OCI-LY1 (cell line): ENCODE measurements around the gene EDEM3.
A peak's percentile ranks its signal among the peaks of the same experiment; 100 is the strongest.

Experiments used
- H2AFZ ChIP-seq: fragments of 200-600 bp; sonication (generic), shearing (Covaris generic); 2 replicates; pipeline ENCODE4 v1.6.0; 2014; ENCODE audit warnings: antibody characterized with exemption, mild to moderate bottlenecking, low read length
- H3F3A ChIP-seq: fragments of 200-600 bp; sonication (generic), shearing (Covaris generic); 2 replicates; pipeline ENCODE4 v1.6.0; 2014; ENCODE audit warnings: mild to moderate bottlenecking, antibody characterized with exemption, low read length, moderate library complexity; ENCODE audit not compliant: insufficient read depth
- H3K27ac ChIP-seq: fragments of 200-600 bp; sonication (generic); 2 replicates; pipeline ENCODE4 v1.5.1; 2014; ENCODE audit warnings: low read length, mixed run types, mild to moderate bottlenecking, low read depth; ENCODE audit not compliant: poor library complexity, severe bottlenecking
- H3K27me3 ChIP-seq: fragments of 200-600 bp; sonication (generic); 2 replicates; pipeline ENCODE4 v1.6.0; 2014; ENCODE audit warnings: antibody characterized with exemption, mild to moderate bottlenecking, low read length, moderate library complexity; ENCODE audit not compliant: insufficient read depth
- H3K36me3 ChIP-seq: fragments of 200-600 bp; sonication (generic); 2 replicates; pipeline ENCODE4 v1.6.1; 2014; ENCODE audit warnings: mild to moderate bottlenecking, antibody characterized with exemption, low read length, moderate library complexity, mixed read lengths; ENCODE audit not compliant: insufficient read depth
- H3K4me1 ChIP-seq: fragments of 200-600 bp; sonication (generic); 2 replicates; pipeline ENCODE4 v1.5.1; 2014; ENCODE audit warnings: mild to moderate bottlenecking, low read length, moderate library complexity; ENCODE audit not compliant: insufficient read depth, severe bottlenecking
- H3K4me2 ChIP-seq: fragments of 200-600 bp; sonication (generic), shearing (Covaris generic); 2 replicates; pipeline ENCODE4 v1.6.1; 2014; ENCODE audit warnings: low read length
- H3K4me3 ChIP-seq: fragments of 200-600 bp; sonication (generic); 2 replicates; pipeline ENCODE4 v1.5.1; 2014; ENCODE audit warnings: low read length, low read depth, mild to moderate bottlenecking, mixed read lengths; ENCODE audit not compliant: poor library complexity, severe bottlenecking
- H3K79me2 ChIP-seq: fragments of 200-600 bp; shearing (Covaris generic); 2 replicates; pipeline ENCODE4 v1.6.1; 2016; ENCODE audit warnings: mixed run types, low read length, mixed read lengths; ENCODE audit not compliant: insufficient read depth
- H3K9ac ChIP-seq: fragments of 200-600 bp; sonication (generic), shearing (Covaris generic); 2 replicates; pipeline ENCODE4 v1.6.1; 2014; ENCODE audit warnings: mild to moderate bottlenecking, low read length, mixed read lengths
- H3K9me2 ChIP-seq: fragments of 200-600 bp; sonication (generic), shearing (Covaris generic); 2 replicates; pipeline ENCODE4 v1.6.1; 2014; ENCODE audit warnings: low read depth, mild to moderate bottlenecking, low read length, mixed read lengths
- H3K9me3 ChIP-seq: fragments of 200-600 bp; shearing (Covaris generic); 2 replicates; pipeline ENCODE4 v1.6.1; 2014; ENCODE audit warnings: low read length, mixed read lengths
- H4K20me1 ChIP-seq: fragments of 200-600 bp; sonication (generic), shearing (Covaris generic); 2 replicates; pipeline ENCODE4 v1.6.0; 2016; ENCODE audit warnings: mild to moderate bottlenecking, low read length; ENCODE audit not compliant: insufficient read depth
- EZH2 ChIP-seq: fragments of 200-600 bp; sonication (generic), shearing (Covaris generic); IDR thresholded peaks from 2 replicates; pipeline ENCODE4 v1.8.0; 2017; ENCODE audit warnings: borderline replicate concordance, mixed run types, mild to moderate bottlenecking, antibody characterized with exemption, low read length, moderate library complexity, mixed read lengths
- TF ChIP-seq, protein P1 (sequence below): fragments of 200-600 bp; sonication (generic), shearing (Covaris generic); IDR thresholded peaks from 2 replicates; pipeline ENCODE4 v1.5.1; 2017; ENCODE audit warnings: mild to moderate bottlenecking, antibody characterized with exemption, low read length, moderate library complexity, mixed read lengths

The EDEM3 gene

DNA sequence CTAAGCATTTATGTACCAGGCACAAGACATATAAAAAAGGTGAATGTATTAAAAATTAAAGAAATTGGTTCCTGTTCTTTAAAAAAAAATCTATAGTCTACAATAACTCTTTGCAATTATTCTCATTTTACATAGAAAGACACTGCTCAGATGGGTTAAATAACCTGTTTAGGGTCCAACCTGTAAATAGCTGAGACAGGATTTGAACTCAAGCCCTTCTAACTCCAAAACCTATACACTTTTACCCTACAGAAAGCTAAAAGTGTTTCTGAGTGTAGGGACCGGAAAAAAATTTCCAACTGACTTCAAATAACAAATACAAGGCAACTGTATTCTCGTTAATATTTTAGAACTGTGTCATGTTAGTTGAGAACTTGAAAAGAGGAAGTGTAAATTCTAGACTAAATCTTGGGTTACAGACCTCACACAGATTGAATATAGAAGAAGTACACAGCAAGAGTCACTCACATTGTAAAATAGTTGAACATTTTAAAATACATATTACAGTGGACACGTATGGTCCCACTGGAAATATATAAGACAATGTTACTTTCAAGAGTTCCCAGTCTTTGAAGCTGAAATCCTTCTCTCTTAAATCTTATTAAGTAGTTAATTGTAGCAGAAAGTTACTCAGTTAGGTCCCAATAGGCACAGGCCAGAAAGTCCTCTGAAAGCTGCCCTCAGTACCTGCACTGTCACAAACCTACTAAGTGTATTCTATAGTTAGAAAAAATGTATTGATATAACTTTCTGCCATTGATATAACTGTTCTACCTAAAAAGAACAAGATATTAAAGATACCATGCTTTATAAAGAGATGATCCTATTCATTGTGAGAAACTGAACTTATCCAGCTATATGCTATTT lies 7.3 kb downstream of the EDEM3 start:
- Histone ChIP-seq H3K4me1 (peaks cover 30% of the 10 kb centered on the region), H3K9me2 (no peaks in the 10 kb centered on the region), H3K4me2 (no peak overlapping the region), H3K9me3 (no peaks in the 10 kb centered on the region), H3K27me3 (no peaks in the 10 kb centered on the region), H3K9ac (no peak overlapping the region), H3K79me2 (peaks cover 8% of the 10 kb centered on the region; the same call in 1 of the 2 replicates), H3K4me3 (no peak overlapping the region), H4K20me1 (no peaks in the 10 kb centered on the region), H3K36me3 (peaks cover 18% of the 10 kb centered on the region; the same call in 1 of the 2 replicates), H3K27ac (peak overlapping the region; percentile 67), H3F3A (no peaks in the 10 kb centered on the region), H2AFZ (no peak overlapping the region)
- no peak for TF ChIP-seq EZH2
- TF ChIP-seq, protein P1, sequence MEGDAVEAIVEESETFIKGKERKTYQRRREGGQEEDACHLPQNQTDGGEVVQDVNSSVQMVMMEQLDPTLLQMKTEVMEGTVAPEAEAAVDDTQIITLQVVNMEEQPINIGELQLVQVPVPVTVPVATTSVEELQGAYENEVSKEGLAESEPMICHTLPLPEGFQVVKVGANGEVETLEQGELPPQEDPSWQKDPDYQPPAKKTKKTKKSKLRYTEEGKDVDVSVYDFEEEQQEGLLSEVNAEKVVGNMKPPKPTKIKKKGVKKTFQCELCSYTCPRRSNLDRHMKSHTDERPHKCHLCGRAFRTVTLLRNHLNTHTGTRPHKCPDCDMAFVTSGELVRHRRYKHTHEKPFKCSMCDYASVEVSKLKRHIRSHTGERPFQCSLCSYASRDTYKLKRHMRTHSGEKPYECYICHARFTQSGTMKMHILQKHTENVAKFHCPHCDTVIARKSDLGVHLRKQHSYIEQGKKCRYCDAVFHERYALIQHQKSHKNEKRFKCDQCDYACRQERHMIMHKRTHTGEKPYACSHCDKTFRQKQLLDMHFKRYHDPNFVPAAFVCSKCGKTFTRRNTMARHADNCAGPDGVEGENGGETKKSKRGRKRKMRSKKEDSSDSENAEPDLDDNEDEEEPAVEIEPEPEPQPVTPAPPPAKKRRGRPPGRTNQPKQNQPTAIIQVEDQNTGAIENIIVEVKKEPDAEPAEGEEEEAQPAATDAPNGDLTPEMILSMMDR: no peak

DNA sequence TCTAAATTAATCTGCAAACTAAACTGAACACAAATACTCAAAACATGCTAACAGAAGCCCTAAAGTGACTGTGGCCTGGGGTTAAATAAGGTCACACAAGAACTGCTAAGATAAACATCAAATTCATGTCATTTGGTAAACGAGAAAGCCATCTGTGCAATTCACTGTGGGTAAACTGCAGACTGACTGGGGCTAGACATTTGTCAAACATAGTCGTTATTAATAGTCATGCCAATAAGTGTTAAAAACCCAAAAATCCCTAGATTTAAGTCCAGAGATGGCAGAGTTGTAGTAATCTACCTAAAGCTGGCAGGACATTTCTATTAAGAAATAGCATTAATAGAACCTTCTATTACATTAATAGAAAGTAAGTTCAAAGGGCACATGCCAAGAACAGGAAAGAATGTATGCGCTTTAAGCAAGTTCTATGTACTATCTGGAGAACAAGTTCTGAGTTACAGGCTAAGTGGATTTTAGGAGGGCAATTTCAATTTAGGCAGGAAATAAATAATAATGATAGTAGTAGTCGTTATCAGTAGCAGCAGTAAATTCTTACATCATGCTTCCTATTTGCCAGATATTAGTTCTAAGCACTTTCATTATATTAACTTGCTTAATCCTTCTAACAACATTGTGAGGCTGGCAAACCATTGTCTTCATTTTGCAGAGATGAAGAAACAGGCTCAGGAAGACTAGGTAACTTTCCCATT lies 8.6 kb downstream of the EDEM3 start:
- Histone ChIP-seq H3K27ac (no peak overlapping the region), H3K9me2 (no peaks in the 10 kb centered on the region), H2AFZ (no peak overlapping the region), H3K4me3 (no peak overlapping the region), H3F3A (no peaks in the 10 kb centered on the region), H3K27me3 (no peaks in the 10 kb centered on the region), H4K20me1 (no peaks in the 10 kb centered on the region), H3K79me2 (0 out of 2 replicates have a peak, but pooled peaks cover 5% of the 10 kb centered on the region), H3K9me3 (no peaks in the 10 kb centered on the region), H3K9ac (no peak overlapping the region), H3K36me3 (peaks cover 22% of the 10 kb centered on the region; the same call in 1 of the 2 replicates), H3K4me2 (no peak overlapping the region), H3K4me1 (peaks cover 28% of the 10 kb centered on the region)
- TF ChIP-seq, protein P1: no peak
- TF ChIP-seq EZH2: no peak

DNA sequence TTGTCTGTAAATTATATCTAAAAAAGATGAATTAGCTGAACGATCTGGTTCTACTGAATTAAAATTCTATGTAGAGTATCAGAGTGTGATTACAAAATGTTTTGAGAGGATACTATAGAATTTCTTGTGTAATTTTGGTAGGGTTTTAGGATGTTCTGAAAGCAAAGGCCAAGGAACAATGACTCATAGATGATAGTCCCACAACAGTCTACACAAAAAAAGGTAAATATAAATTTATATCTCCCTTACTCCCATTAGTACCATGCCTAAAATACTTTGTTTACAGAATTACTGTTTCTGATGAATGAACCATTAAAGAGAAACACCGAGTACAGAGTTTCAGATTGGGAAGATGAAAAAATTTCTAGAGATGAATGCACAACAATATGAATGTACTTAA lies 9.5 kb downstream of the EDEM3 start:
- Histone ChIP-seq H3K9ac (no peak overlapping the region), H2AFZ (no peak overlapping the region), H3K9me3 (no peaks in the 10 kb centered on the region), H3K27me3 (no peaks in the 10 kb centered on the region), H3K4me1 (peaks cover 28% of the 10 kb centered on the region), H3F3A (no peaks in the 10 kb centered on the region), H3K27ac (no peak overlapping the region), H3K4me3 (no peak overlapping the region), H3K9me2 (no peaks in the 10 kb centered on the region), H3K79me2 (0 out of 2 replicates have a peak, but pooled peaks cover 5% of the 10 kb centered on the region), H3K4me2 (no peak overlapping the region), H4K20me1 (no peaks in the 10 kb centered on the region), H3K36me3 (peaks cover 22% of the 10 kb centered on the region; the same call in 1 of the 2 replicates)
- no peak for TF ChIP-seq EZH2
- TF ChIP-seq, protein P1: no peak
